Measurements from ENCODE around the gene MCRIP1.

DNA sequence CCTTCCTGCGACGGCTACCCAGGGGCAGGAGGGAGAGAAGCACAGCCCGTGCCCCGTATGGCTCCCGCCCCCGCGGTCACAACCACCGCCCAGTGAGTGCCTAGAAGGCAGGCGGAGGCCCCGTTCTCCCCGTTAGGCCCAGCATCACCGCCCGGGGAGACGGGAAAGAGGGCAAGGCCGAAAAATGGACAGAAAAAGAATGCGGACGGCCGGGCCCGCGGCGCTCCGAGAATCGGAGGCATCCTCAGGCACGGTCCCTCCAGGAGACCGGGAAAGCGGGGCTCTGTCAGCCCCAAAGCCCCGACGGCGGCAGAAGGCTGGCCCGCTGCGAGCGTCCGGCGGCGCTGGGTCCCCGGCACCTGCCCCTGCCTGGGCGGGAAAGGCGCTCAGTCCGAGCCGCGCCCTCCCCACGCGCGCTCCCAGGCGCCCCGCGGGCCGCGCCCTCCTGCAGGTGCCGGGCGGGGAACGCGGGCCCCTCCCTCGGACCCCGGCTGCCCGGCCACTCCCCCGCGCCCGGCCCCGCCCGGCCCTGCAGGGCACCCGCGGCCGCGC is 407 bp downstream of the MCRIP1 start:
- TF ChIP-seq POLR2AphosphoS5 (IDR thresholded peaks at IDR 0.05) (no peak), EP300 (IDR thresholded peaks at IDR 0.05) (no peak)
- TF ChIP-seq, protein P1, sequence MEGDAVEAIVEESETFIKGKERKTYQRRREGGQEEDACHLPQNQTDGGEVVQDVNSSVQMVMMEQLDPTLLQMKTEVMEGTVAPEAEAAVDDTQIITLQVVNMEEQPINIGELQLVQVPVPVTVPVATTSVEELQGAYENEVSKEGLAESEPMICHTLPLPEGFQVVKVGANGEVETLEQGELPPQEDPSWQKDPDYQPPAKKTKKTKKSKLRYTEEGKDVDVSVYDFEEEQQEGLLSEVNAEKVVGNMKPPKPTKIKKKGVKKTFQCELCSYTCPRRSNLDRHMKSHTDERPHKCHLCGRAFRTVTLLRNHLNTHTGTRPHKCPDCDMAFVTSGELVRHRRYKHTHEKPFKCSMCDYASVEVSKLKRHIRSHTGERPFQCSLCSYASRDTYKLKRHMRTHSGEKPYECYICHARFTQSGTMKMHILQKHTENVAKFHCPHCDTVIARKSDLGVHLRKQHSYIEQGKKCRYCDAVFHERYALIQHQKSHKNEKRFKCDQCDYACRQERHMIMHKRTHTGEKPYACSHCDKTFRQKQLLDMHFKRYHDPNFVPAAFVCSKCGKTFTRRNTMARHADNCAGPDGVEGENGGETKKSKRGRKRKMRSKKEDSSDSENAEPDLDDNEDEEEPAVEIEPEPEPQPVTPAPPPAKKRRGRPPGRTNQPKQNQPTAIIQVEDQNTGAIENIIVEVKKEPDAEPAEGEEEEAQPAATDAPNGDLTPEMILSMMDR (IDR thresholded peaks at IDR 0.05): no peak
